Right lobe of liver (tissue), 6 donors: Measurements from ENCODE around the gene DCP1A. TPM values are rescaled to one million over a fixed set of nuclear protein-coding genes. Genes with fewer than 3 reads are reported as not detected.

Experiments
- ATAC-seq, 4 donors: fragments of 200-7000 bp; cut with Tn5 transposase; one replicate each; pipeline ENCODE4 v1.9.1; 2020; ENCODE audit warnings: mild to moderate bottlenecking in 4 of 4, moderate library complexity in 4 of 4
- DNase-seq, 3 donors: peaks; one replicate each; pipeline ENCODE4 v3.0.0-alpha.2; 2020
- H3K27ac ChIP-seq, 3 donors: fragments of 200-600 bp; one replicate each; pipeline ENCODE4 v1.8.0; 2022
- H3K27me3 ChIP-seq, 2 donors: fragments of 200-600 bp; one replicate each; pipeline ENCODE4 v1.8.0; 2022
- H3K36me3 ChIP-seq, 4 donors: fragments of 200-600 bp; sonication (generic) in 1 of 4; one replicate each; pipeline versions ENCODE4 v1.5.1 to v1.8.0; 2017 to 2022; ENCODE audit warnings: control low read depth in 1 of 4
- H3K4me1 ChIP-seq, 4 donors: fragments of 200-600 bp; sonication (generic) in 1 of 4; one replicate each; pipeline versions ENCODE4 v1.5.1 to v1.8.0; 2017 to 2022; ENCODE audit warnings: control low read depth in 1 of 4
- H3K4me3 ChIP-seq, 3 donors: fragments of 200-600 bp; one replicate each; pipeline ENCODE4 v1.8.0; 2022
- H3K9me3 ChIP-seq, 4 donors: fragments of 200-600 bp; sonication (generic) in 1 of 4; one replicate each; pipeline versions ENCODE4 v1.5.1 to v1.8.0; 2017 to 2022; ENCODE audit warnings: control low read depth in 1 of 4
- CTCF ChIP-seq, 4 donors: fragments of 200-600 bp in 3 of 4; fragments of 450-650 bp in 1 of 4; IDR thresholded peaks; one replicate each; pipeline versions ENCODE4 v1.5.1 to v1.8.0; 2016 to 2022; ENCODE audit warnings: antibody characterized with exemption in 4 of 4, mild to moderate bottlenecking in 2 of 4
- POLR2A ChIP-seq: fragments of 450-650 bp; IDR thresholded peaks from one replicate; pipeline ENCODE4 v1.6.1; 2017; ENCODE audit warnings: antibody characterized with exemption, mild to moderate bottlenecking
- WGBS: methylation state at CpG from one replicate; pipeline ENCODE4 v1.1.6; 2018; ENCODE audit warnings: low coverage, low lambda C conversion rate; ENCODE audit not compliant: insufficient coverage; ENCODE audit errors: missing lambda C conversion rate; 5-methylcytosine and 5-hydroxymethylcytosine counted together
- intact Hi-C, 2 donors: fragments of 100-400 bp; cut with DNase I; formaldehyde crosslinking; loops; one replicate each; pipeline versions ENCODE4 v1.11.2 to v1.14.1; 2022
- total RNA-seq, 6 experiments: library from RNA; depleted of rRNA in 2 of 6; stranded (reverse); fragments of >200 nt in 2 of 6; fragmentation: NEBNext Ultra II Directional in 3 of 6; extraction: Animal tissue kit (Norgen Biotek cat#: 25700) in 3 of 6; gene quantifications; one replicate each; pipeline versions ENCODE4 v1.1.0 to v1.2.4, GENCODE V29; 2016 to 2023
- donor health status: DM: no; HTN: yes; CAD: no.
- donor health status: DM: no; HTN: no; CAD: no.
- donor health status: DM: no; HTN: no; CAD: no.
- donor health status: DM: no; HTN: yes; CAD: no.
- donor health status: DM: no; HTN: yes; CAD: no.

Gene DCP1A
- total RNA-seq, 6 experiments from 2014 or later = 5.7 to 12.1 (median 7.1) TPM

- no peak for TF ChIP-seq CTCF (IDR thresholded peaks at IDR 0.05)
- TF ChIP-seq POLR2A = no peak
- H3K27me3 ChIP-seq = no peaks in the 10 kb centered on the region
- peak; percentile 77 to 83 (median 83) for DNase-seq
- peaks cover 0 to 51% (median 18%) of the 10 kb centered on the region in 4 donors for H3K4me1 ChIP-seq
- H3K9me3 ChIP-seq = no peaks in the 10 kb centered on the region
- peak; percentile 63 to 82 (median 76) for ATAC-seq
- H3K36me3 ChIP-seq = peaks cover 0 to 49% (median 10%) of the 10 kb centered on the region in 4 donors
- intact Hi-C loops = no loop called here
- WGBS = no CpG with 5 or more reads among the region's 6 CpGs
- H3K4me3 ChIP-seq = no peak overlapping the region
- peak overlapping the region; percentile 31 to 67 (median 60) for H3K27ac ChIP-seq
Measured at GRCh38 chr3:53238051-53238850, 109.1 kb downstream of the DCP1A start.

- Histone ChIP-seq H3K27me3 (no peaks in the 10 kb centered on the region), H3K4me3 (no peak overlapping the region), H3K9me3 (no peaks in the 10 kb centered on the region), H3K36me3 (peaks cover 0 to 60% (median 10%) of the 10 kb centered on the region in 4 donors), H3K4me1 (peaks cover 0 to 37% (median 18%) of the 10 kb centered on the region in 4 donors), H3K27ac (peak overlapping the region; percentile 54 to 67 (median 67))
- no peak for TF ChIP-seq CTCF (IDR thresholded peaks at IDR 0.05)
- peak; percentile 44 for TF ChIP-seq POLR2A
- peak; percentile 88 to 92 (median 90) for DNase-seq
- peak; percentile 82 to 88 (median 86) for ATAC-seq
- intact Hi-C loops = no loop called here
- 70% methylated on average over 2 of the region's 9 CpGs for WGBS
Measured at GRCh38 chr3:53236112-53236841, 111.1 kb downstream of the DCP1A start.

GRCh38 chr3:53235545-53235944 is 111.8 kb downstream of the DCP1A start:
- intact Hi-C loops = no loop called here
- TF ChIP-seq POLR2A (no peak), CTCF (IDR thresholded peaks at IDR 0.05) (no peak)
- DNase-seq = no peak
- H3K4me3 ChIP-seq = no peak overlapping the region
- peak overlapping the region in 2 of 3 donors; percentile 67 for H3K27ac ChIP-seq
- no peaks in the 10 kb centered on the region for H3K27me3 ChIP-seq
- 70% methylated on average over 3 of the region's 6 CpGs for WGBS
- H3K4me1 ChIP-seq = peaks cover 0 to 37% (median 18%) of the 10 kb centered on the region in 4 donors
- ATAC-seq = no peak
- H3K9me3 ChIP-seq = no peaks in the 10 kb centered on the region
- peaks cover 0 to 61% (median 7%) of the 10 kb centered on the region in 4 donors for H3K36me3 ChIP-seq

GRCh38 chr3:53234841-53235232 is 112.5 kb downstream of the DCP1A start:
- H3K36me3 ChIP-seq = peaks cover 0 to 61% (median 9%) of the 10 kb centered on the region in 4 donors
- ATAC-seq = no peak
- DNase-seq = peak in 1 of 3 donors; percentile 37
- TF ChIP-seq POLR2A (no peak), CTCF (IDR thresholded peaks at IDR 0.05) (no peak)
- no peaks in the 10 kb centered on the region for H3K27me3 ChIP-seq
- intact Hi-C loops = no loop called here
- no peak overlapping the region for H3K27ac ChIP-seq
- H3K4me3 ChIP-seq = no peak overlapping the region
- 58% methylated on average over 2 of the region's 10 CpGs for WGBS
- no peaks in the 10 kb centered on the region for H3K9me3 ChIP-seq
- H3K4me1 ChIP-seq = peaks cover 0 to 37% (median 18%) of the 10 kb centered on the region in 4 donors
